M059J (cell line): ENCODE measurements around the gene A2M. TPM values are rescaled to one million over a fixed set of nuclear protein-coding genes. Genes with fewer than 3 reads are reported as not detected.
A peak's percentile ranks its signal among the peaks of the same experiment; 100 is the strongest.

ENCODE experiments used
- DNase-seq: peaks from one replicate; pipeline ENCODE4 v3.0.0-alpha.2; 2012; ENCODE audit warnings: low read depth
- total RNA-seq: library from RNA; depleted of rRNA; stranded (reverse); fragments of >200 nt; shearing (Covaris generic); gene quantifications from 2 replicates; pipeline ENCODE4 v1.2.3, GENCODE V29; 2014

Gene A2M
- total RNA-seq, 1 experiment from 2014 or later = 3.1 TPM

DNA sequence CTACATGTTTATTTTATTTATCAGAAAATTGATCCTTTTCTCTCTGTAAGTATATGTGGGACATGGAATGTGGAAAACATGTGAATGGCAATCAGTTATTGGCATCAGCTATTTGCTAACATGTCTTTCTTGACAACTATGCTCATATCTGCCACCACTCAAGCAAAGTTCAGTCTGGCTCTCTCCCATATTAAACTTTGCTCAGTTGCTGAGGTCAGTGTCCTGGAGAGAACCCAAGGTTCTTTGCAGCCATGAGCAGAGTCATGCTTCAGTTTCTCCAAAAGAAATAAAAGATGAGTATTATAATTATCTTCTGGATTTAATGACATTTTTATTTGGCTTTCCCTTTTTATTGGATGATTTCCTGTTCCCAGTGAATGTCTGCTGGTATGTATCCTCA lies 42.6 kb downstream of the A2M start:
- no peak for DNase-seq

GRCh38 chr12:9072481-9073038 lies 43.2 kb downstream of the A2M start:
- DNase-seq = no peak

DNA sequence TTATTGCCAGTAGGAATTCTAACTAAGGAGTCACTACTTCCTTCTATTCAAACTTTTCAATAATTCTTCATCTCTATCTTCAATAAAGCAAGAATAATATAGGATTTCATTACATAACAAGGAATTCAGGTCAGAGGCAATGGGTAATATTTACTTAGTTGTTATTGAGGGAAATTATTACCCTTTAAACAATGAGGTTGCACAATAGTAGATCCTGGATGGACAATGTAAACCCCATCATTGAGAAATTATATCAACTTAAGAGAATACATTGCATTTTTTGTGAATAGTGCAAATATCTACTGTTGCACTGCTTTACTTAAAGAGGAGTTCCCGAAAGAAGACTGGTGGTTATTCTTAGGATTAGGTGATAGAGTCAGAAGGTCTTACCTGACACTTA lies 43.8 kb downstream of the A2M start:
- no peak for DNase-seq

- DNase-seq = no peak
Measured at GRCh38 chr12:9071518-9071917, 44.2 kb downstream of the A2M start.

DNA sequence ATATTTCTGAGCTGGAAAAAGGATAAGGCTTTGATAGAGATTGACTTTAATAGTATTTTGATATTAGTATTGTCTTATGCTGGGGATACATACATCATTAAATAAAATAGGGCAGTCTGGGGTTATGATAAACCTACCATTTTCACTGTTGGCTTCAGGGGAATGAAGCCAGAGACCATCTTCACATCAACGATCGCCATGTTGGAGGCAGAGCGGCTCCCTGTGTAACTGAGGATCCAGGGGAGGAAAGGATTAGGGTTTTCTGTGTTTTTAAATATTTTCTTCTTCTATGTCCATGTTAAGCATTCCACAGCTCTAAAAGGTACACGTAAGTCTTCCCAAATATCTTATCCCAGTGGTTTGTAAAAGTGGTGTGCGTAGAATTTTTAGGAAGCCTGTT lies 45.4 kb downstream of the A2M start:
- DNase-seq = no peak

DNA sequence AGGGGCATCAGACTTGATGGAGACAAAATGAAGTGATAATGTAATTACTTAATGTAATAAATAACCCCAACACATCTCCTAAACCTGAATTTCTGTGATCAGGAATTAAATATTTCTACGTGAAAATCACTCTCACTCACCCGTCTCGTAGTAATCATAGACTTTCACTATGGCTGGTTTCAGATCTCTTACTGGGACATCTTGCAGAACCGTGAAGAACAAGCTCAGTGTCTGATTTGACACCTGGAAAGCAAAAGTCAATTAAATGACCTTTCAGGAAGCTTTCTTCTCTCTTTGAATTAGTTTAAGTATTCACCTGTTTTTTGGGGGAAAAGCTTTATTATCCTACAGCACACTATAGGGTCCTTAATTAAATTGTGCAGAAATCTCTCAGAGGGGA lies 47.1 kb downstream of the A2M start:
- no peak for DNase-seq

GRCh38 chr12:9068086-9068485 lies 47.6 kb downstream of the A2M start:
- DNase-seq = no peak

- no peak for DNase-seq
Measured at GRCh38 chr12:9066755-9067423, 48.8 kb downstream of the A2M start.

- DNase-seq = no peak
Measured at GRCh38 chr12:9066183-9066623, 49.5 kb downstream of the A2M start.

GRCh38 chr12:9065607-9065856 lies 50.2 kb downstream of the A2M start:
- DNase-seq = no peak

- DNase-seq = peak; percentile 21
Measured at GRCh38 chr12:9064815-9065606, 50.7 kb downstream of the A2M start.

GRCh38 chr12:9064201-9064814 lies 51.4 kb downstream of the A2M start:
- DNase-seq = peak; percentile 50

DNA sequence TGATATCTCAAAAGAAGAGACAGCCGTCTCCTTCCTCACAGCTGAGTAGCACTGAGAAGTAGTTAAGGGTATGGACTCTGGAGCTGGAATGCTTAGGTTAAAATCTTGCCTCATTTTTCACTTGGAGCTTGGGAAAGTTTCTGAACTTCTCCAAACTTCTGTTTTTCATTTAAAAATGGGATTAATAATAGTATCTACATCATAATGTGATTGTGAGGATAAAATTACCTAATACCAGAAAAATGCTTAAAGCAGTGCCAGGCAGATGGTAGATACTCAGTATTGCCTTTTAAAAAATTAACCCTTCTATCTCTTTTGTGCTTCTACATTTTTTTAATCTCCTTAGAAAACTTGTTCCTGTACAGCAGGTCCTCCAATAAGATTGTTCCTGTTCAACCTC lies 63.1 kb downstream of the A2M start:
- no peak for DNase-seq

DNA sequence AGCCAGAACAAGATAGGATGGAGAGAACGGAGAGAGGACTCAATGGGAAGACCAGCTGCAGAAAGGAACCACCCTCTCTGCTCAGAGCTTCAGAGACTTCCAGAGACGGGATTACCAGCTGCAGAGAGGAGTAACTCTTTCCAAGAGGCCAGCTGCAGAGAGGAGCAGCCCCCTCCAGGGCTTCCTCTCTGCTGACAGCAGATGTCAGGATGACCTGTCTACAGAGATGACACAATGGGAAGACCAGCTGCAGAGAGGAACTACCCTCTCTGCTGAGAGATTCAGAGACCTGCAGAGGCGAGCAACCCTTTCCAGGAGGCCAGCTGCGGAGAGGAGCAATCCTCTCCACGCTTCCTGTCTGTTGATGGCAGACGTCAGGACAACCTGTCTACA lies 64.6 kb downstream of the A2M start:
- no peak for DNase-seq

GRCh38 chr12:9050521-9051157 lies 65.1 kb downstream of the A2M start:
- no peak for DNase-seq

GRCh38 chr12:9049520-9050133 lies 66.1 kb downstream of the A2M start:
- peak; percentile 44 for DNase-seq

GRCh38 chr12:9048930-9049329 lies 66.8 kb downstream of the A2M start:
- no peak for DNase-seq

- no peak for DNase-seq
Measured at GRCh38 chr12:9047105-9047504, 68.6 kb downstream of the A2M start.

- no peak for DNase-seq
Measured at GRCh38 chr12:9043766-9044165, 72.0 kb downstream of the A2M start.

- peak; percentile 18 for DNase-seq
Measured at GRCh38 chr12:9041321-9041720, 74.4 kb downstream of the A2M start.

- no peak for DNase-seq
Measured at GRCh38 chr12:9040484-9041186, 75.1 kb downstream of the A2M start.
